H1 (cell line): Measurements from ENCODE around the gene SNRPB2. TPM values are rescaled to one million over a fixed set of nuclear protein-coding genes. Genes with fewer than 3 reads are reported as not detected.

Experiments
- BACH1 ChIP-seq: IDR thresholded peaks from 2 replicates; pipeline ENCODE4 v1.6.1; 2012; ENCODE audit warnings: low read length, improper control_type of control experiment
- CEBPB ChIP-seq: IDR thresholded peaks from 2 replicates; pipeline ENCODE4 v1.6.1; 2012; ENCODE audit warnings: low read depth, low read length
- CREB1 ChIP-seq: IDR thresholded peaks from 2 replicates; pipeline ENCODE4 v1.6.1; 2012; ENCODE audit warnings: inconsistent platforms
- CTBP2 ChIP-seq: IDR thresholded peaks from 2 replicates; pipeline ENCODE4 v1.7.0; 2011; ENCODE audit warnings: borderline replicate concordance, mild to moderate bottlenecking, moderate library complexity, mixed read lengths, low read length; ENCODE audit not compliant: insufficient read depth, insufficient read length
- JUN ChIP-seq: IDR thresholded peaks from 2 replicates; pipeline ENCODE4 v1.6.1; 2011; ENCODE audit warnings: low read depth, mild to moderate bottlenecking, improper control_type of control experiment, low read length
- RAD21 ChIP-seq, 2 experiments: IDR thresholded peaks in 1 of 2; conservative IDR thresholded peaks in 1 of 2; 2 replicates each; pipeline ENCODE4 v1.6.1; 2011; ENCODE audit warnings: low read depth in 2 of 2, low read length in 2 of 2, improper control_type of control experiment in 1 of 2, inconsistent platforms in 1 of 2, mild to moderate bottlenecking in 1 of 2, moderate library complexity in 1 of 2
- RBBP5 ChIP-seq: IDR thresholded peaks from 2 replicates; pipeline ENCODE4 v1.7.1; 2012; ENCODE audit warnings: low read depth, mild to moderate bottlenecking, inconsistent platforms, low read length, moderate library complexity, borderline replicate concordance
- SP1 ChIP-seq: IDR thresholded peaks from 2 replicates; pipeline ENCODE4 v1.6.1; 2011; ENCODE audit warnings: low read depth, low read length
- SRF ChIP-seq: IDR thresholded peaks from 2 replicates; pipeline ENCODE4 v1.6.1; 2011; ENCODE audit warnings: mild to moderate bottlenecking, low read depth, low read length, moderate library complexity
- TAF1 ChIP-seq: IDR thresholded peaks from 2 replicates; pipeline ENCODE4 v1.6.1; 2011; ENCODE audit warnings: mild to moderate bottlenecking, low read depth, low read length
- YY1 ChIP-seq: IDR thresholded peaks from 2 replicates; pipeline ENCODE4 v1.6.1; 2011; ENCODE audit warnings: low read depth, mild to moderate bottlenecking, low read length
- polyA plus RNA-seq, 7 experiments: library from polyadenylated mRNA; depleted of rRNA in 3 of 7; stranded (reverse) in 5 of 7; unstranded in 2 of 7; fragments of >200 nt in 5 of 7; fragments of 200-250 nt in 2 of 7; gene quantifications; 1 replicate in 5 of 7; 2 replicates in 1 of 7; 4 replicates in 1 of 7; pipeline versions ENCODE4 v1.2.1 to v1.2.3, GENCODE V29; 2011 to 2013; ENCODE audit warnings: missing spikeins in 2 of 7, mixed read lengths in 2 of 7
- total RNA-seq: library from RNA; stranded (reverse); fragmentation: NEBNext Ultra II Directional; extraction: Animal tissue kit (Norgen Biotek cat#: 25700); gene quantifications from 2 replicates; pipeline ENCODE4 v1.2.1, GENCODE V29; 2021

The SNRPB2 gene
- total and polyA plus RNA-seq, 2 of the 8 experiments (the other 6 are each of a cell fraction or from before 2014, with no cell fraction given), result 49.4 to 102 TPM

DNA sequence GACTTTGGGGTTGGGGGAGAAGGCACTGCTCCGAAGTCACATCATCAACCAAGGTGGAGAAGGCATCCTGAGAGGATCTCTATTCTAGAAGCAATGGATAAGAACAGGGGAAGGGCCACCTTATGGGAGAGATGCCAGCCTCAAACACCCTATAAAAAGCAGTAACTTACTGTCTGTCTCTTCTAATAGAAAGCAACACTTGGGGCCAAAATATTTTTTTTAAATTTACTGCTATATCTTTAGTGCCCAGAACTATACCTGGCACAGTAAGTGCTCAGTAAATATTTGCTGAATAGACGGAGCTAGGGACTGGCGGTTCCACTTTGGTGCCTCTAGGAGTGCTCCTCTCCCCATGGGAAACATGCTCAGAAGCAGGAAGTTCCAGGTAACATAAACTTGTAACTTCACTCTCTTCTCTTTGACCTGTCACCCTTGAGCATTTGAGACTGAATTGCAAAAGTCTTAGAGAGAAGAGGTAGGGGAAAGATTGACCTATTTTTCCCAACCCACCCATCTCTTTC is 17.5 kb downstream of the SNRPB2 start (continued):
- TF ChIP-seq SP1, result no peak
- TF ChIP-seq TAF1, result no peak
- no peak for TF ChIP-seq JUN
- TF ChIP-seq CREB1, result no peak
- TF ChIP-seq RBBP5, result no peak
- no peak for TF ChIP-seq YY1
- TF ChIP-seq BACH1, result no peak
- no peak for TF ChIP-seq CTBP2
- no peak for TF ChIP-seq SRF
- no peak for TF ChIP-seq CEBPB
- TF ChIP-seq RAD21 (IDR thresholded peaks at IDR 0.05 in 1 of 2, conservative IDR thresholded peaks at IDR 0.05 in 1 of 2; ENCODE audit: low read depth in 2 of 2, low read length in 2 of 2), result peak in 1 of 2 experiments; percentile 17; a peak in 1 of 4 replicates
